ENCODE results near the gene ANAPC2. TPM values are rescaled to one million over a fixed set of nuclear protein-coding genes. Genes with fewer than 3 reads are reported as not detected.
A peak's percentile ranks its signal among the peaks of the same experiment; 100 is the strongest.

Gene ANAPC2
- total RNA-seq, 2 experiments from 2014 or later, result 60.2 to 64.1 TPM

DNA sequence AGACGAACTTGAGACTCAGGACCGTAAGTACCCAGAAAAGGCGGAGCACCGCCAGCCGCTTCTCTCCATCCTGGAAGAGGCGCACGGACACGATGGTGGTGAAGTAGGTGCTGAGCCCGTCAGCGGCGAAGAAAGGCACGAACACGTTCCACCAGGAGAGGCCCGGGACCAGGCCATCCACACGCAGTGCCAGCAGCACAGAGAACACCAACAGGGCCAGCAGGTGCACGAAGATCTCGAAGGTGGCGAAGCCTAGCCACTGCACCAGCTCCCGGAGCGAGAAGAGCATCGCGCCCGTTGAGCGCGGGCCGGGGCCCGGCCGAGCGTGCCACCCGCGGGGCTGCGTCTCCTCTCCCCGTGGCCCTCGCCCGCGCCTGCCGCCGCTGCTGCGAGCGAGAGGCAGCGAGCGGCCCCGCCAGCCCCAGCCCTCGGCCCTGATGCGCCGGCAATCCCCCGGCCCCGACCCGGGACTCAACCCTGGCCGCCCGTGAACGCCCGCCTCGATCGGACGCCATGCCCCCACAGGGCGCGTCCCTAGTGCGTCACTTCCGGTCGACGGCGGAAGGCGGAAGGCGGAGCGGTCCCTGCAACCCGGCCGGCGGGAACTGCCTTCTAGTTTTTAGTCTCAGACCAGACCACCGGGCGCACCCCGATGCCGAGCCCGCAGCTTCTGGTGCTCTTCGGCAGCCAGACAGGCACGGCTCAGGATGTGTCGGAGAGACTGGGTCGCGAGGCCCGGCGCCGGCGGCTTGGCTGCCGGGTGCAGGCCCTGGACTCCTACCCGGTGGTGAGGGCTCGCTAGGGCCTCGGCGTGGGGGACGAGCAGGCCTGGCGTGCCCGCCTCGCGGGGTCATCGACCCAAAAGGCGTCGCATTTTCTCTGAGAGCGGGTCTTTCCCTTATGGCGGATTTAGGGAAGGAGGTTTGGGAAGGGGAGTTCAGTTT is 17.0 kb upstream of the ANAPC2 start, which contains the start of the genes NDOR1 and TMEM203:
Gene NDOR1, plus strand, starts transcription at position 575 of the 944 bp plus-strand sequence. Its CDS starts 78 bp downstream, at position 653.
Gene TMEM203, minus strand, starts transcription at position 523 of the 944 bp plus-strand sequence. Its CDS starts 234 bp downstream, at position 289.
- Mint-ChIP-seq H3K27ac (peak within 1 kb of the TSS; percentile 97), H3K36me3 (ENCODE audit: low read depth) (peaks cover 33% of the 10 kb centered on the region), H3K27me3 (ENCODE audit: low read depth) (no peaks in the 10 kb centered on the region), H3K4me3 (peak within 1 kb of the TSS; percentile 94), H3K4me1 (ENCODE audit: low read depth) (peaks cover 51% of the 10 kb centered on the region), H3K9me3 (ENCODE audit: insufficient read depth) (no peaks in the 10 kb centered on the region)
- peak; percentile 96 for DNase-seq
- POLR2A ChIA-PET, result interaction anchor here (0.7 to 2.6 kb wide), 10 partner anchors 10 to 110 kb away, joined by 4 to 12 read pairs (median 4); partner anchors contain the start of genes RNF208 and SSNA1
- CTCF ChIA-PET, result interaction anchor here (0.9 to 1.8 kb wide), 7 partner anchors 17 to 303 kb away, joined by 3 to 7 read pairs (median 4); partner anchors contain the start of gene SSNA1
- peak; percentile 57 for ATAC-seq

DNA sequence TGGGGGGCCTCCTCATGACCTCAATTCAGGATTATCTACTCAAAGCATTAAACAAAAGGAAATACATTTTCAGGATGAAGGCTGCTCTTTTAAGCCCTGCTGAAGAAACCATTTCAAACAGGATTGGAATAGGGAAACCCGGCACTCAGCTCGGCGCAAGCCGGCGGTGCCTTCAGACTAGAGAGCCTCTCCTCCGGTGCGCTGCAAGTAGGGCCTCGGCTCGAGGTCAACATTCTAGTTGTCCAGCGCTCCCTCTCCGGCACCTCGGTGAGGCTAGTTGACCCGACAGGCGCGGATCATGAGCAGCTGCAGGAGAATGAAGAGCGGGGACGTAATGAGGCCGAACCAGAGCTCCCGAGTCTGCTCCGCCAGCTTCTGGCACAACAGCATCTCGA is 16.4 kb upstream of the ANAPC2 start:
- Mint-ChIP-seq H3K27ac (peak overlapping the region; percentile 97), H3K4me1 (ENCODE audit: low read depth) (peaks cover 51% of the 10 kb centered on the region), H3K9me3 (ENCODE audit: insufficient read depth) (no peaks in the 10 kb centered on the region), H3K4me3 (peak overlapping the region; percentile 94), H3K36me3 (ENCODE audit: low read depth) (peaks cover 31% of the 10 kb centered on the region), H3K27me3 (ENCODE audit: low read depth) (no peaks in the 10 kb centered on the region)
- DNase-seq (no peak), ATAC-seq (no peak)
- POLR2A ChIA-PET, result interaction anchor here (0.6 to 2.6 kb wide), 9 partner anchors 9 to 109 kb away, joined by 3 to 12 read pairs (median 4); partner anchors contain the start of genes RNF208 and SSNA1
- CTCF ChIA-PET, result interaction anchor here (0.9 to 1.8 kb wide), 7 partner anchors 16 to 302 kb away, joined by 3 to 7 read pairs (median 3); partner anchors contain the start of gene SSNA1

DNA sequence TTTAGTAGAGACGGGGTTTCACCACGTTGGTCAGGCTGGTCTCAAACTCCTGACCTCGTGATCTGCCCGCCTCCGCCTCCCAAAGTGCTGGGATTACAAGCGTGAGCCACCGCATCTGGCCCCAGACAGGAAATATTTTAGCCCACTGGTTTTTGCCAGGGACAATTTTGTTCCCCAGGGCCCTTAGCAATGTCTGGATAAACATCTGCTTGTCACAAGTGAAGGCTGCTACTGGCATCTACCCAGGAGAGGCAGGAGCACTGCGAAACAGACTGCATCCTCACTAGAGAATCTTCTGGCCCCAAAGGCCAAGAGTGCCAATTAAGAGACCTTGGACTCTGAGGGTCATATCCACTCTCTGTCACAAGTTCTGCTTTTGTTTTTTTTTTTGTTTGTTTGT is 14.6 kb upstream of the ANAPC2 start:
- ATAC-seq (no peak), DNase-seq (no peak)
- Mint-ChIP-seq H3K4me3 (no peak overlapping the region), H3K9me3 (ENCODE audit: insufficient read depth) (no peaks in the 10 kb centered on the region), H3K36me3 (ENCODE audit: low read depth) (peaks cover 20% of the 10 kb centered on the region), H3K27ac (no peak overlapping the region), H3K27me3 (ENCODE audit: low read depth) (no peaks in the 10 kb centered on the region), H3K4me1 (ENCODE audit: low read depth) (peaks cover 57% of the 10 kb centered on the region)
- ChIA-PET CTCF (interaction anchor here (0.9 to 1.1 kb wide), 2 partner anchors 24 to 34 kb away, joined by 3 read pairs; partner anchors contain the start of gene RNF224), POLR2A (interaction anchor here (1.0 kb wide), 1 partner anchor 14 kb away, joined by 3 read pairs; the partner anchor contains the start of genes ANAPC2 and SSNA1)

DNA sequence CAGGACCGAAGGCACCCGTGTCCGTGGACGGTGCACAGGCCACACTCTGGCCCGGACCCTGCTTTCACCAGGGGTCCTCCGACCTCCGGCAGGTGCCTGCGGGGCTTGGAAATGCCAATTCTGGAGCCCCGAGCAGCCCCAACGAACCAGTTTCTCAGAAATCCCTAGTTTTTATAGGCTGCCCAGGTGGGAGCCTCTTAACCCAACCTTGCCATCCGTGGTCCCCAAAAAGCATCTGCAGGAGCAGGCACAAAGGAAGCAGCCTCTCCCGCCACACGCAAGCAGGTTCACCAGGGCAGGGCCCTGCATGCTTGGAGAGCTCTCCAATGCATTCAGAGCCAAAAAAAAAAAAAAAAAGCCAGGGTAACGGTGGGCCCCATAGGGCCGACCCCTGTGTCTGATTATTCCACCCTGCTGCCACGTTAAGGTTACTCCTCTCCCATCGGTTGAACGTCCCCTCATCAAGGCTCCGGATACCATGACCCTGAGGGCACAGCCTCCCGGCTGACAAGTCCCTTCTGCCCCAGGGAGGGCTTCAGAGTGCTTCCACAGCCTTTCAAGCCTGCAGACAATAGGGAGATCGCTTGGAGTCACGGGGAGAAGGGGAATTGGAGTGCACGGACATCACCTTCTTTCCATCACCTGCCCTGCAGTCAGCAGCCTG is 13.0 kb upstream of the ANAPC2 start:
- peaks cover 43% of the 10 kb centered on the region for H3K4me1 Mint-ChIP-seq (ENCODE audit: low read depth)
- H3K27ac Mint-ChIP-seq, result peak overlapping the region; percentile 86
- H3K36me3 Mint-ChIP-seq (ENCODE audit: low read depth), result peaks cover 8% of the 10 kb centered on the region
- CTCF ChIA-PET, result interaction anchor here (0.6 to 1.9 kb wide), 8 partner anchors 9 to 133 kb away, joined by 3 to 13 read pairs (median 4); partner anchors contain the start of genes ANAPC2 and SSNA1
- ATAC-seq (no peak), DNase-seq (no peak)
- H3K9me3 Mint-ChIP-seq (ENCODE audit: insufficient read depth), result no peaks in the 10 kb centered on the region
- peak overlapping the region; percentile 86 for H3K4me3 Mint-ChIP-seq
- POLR2A ChIA-PET, result interaction anchor here (0.6 to 1.9 kb wide), 9 partner anchors 13 to 394 kb away, joined by 3 to 20 read pairs (median 4); partner anchors contain the start of genes ANAPC2, NELFB, SSNA1 and TUBB4B
- no peaks in the 10 kb centered on the region for H3K27me3 Mint-ChIP-seq (ENCODE audit: low read depth)

DNA sequence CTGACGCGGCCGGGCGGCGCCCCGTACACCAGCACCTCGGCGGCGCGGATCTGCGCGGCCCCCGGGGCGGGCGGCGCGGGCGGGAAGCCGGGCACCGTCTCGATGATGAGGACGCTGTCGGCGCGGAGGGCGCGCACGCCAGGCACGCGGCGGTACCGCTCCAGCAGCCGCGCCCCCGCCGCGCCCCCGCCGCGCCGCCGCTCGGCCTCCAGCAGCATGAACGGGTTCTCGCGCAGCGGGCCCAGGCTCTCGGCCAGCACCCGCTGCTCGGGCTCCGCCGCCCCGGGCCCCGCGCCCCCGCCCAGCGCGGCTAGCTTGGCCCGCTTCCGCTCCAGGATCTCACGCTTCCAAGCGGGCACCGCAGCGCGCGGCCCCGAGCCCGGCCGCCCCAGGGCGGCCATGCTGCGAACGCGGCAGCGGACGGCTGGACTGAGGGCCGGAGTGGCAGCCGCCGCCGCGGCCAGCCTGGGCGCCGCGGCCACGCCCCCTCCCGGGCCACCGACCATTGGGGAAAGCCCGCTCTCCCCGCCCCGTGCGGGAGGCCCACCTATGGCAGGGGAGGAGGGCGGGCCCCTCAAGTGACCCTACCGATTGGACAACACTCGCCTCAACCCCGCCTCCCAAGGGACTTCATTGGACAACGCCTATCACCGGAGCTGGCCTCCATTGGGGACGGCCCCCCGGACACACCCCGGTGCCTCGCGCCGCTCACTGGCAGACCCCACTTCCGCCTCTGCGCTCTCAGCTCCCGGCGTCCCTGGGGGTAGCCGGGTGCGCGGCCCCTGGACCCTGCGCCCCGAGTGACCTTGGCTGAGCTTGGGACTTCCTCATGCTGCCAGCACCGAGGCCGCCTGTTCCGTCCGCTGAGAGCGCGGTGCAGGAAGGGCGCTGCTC is 12.2 kb upstream of the ANAPC2 start, which contains the start of gene TPRN:
Gene TPRN, minus strand, starts transcription at position 431 of the 894 bp plus-strand sequence. Its CDS starts 30 bp downstream, at position 401.
- Mint-ChIP-seq H3K36me3 (ENCODE audit: low read depth) (peaks cover 6% of the 10 kb centered on the region), H3K4me1 (ENCODE audit: low read depth) (peaks cover 39% of the 10 kb centered on the region), H3K27me3 (ENCODE audit: low read depth) (no peaks in the 10 kb centered on the region), H3K9me3 (ENCODE audit: insufficient read depth) (no peaks in the 10 kb centered on the region), H3K27ac (peak within 1 kb of the TSS; percentile 86), H3K4me3 (peak within 1 kb of the TSS; percentile 86)
- ChIA-PET POLR2A (interaction anchor here (0.7 to 1.9 kb wide), 9 partner anchors 13 to 393 kb away, joined by 3 to 20 read pairs (median 4); partner anchors contain the start of genes ANAPC2, NELFB, SSNA1 and TUBB4B), CTCF (interaction anchor here (0.6 to 1.9 kb wide), 8 partner anchors 8 to 133 kb away, joined by 3 to 13 read pairs (median 4); partner anchors contain the start of genes ANAPC2 and SSNA1)
- ATAC-seq (peak; percentile 97), DNase-seq (peak; percentile 99)

DNA sequence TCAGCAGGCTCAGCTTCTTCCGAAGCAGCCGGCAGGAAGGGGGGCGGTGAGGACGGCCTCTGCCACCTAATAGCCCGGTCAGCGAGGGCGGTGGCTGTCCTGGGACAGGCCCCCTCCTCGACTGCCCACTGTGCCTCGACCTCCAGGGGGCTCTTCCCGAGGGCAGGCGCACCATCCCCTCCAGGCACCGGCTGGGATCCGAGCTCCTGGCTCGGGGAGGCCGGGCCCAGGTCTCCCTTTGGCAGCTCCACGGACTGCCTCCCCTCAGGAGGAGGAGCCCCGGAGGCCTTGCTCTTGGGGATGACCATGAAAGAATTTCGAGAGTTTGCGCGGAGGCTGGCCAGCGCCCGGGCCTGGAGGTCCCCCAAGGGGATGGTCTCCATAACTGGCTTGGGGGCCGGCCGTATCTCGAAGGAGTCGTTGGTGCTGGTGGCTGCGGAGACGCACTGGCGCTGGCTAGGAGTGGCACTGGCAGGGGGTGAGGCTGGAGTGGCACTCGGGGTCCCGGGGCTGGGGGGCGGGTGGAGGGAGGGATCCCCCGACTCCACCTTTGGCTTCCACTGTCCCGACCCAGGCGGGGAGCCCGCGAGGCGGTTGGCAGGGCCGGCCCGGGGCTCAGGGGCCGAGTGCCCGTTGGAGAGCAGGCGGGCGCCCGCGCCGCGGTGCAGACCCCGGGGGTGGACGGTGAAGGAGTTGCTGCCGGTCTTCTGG is 11.2 kb upstream of the ANAPC2 start:
- Mint-ChIP-seq H3K36me3 (ENCODE audit: low read depth) (peaks cover 6% of the 10 kb centered on the region), H3K4me3 (peak overlapping the region; percentile 72), H3K9me3 (ENCODE audit: insufficient read depth) (no peaks in the 10 kb centered on the region), H3K27me3 (ENCODE audit: low read depth) (no peaks in the 10 kb centered on the region), H3K27ac (peak overlapping the region; percentile 55), H3K4me1 (ENCODE audit: low read depth) (peaks cover 38% of the 10 kb centered on the region)
- DNase-seq (no peak), ATAC-seq (no peak)
- ChIA-PET CTCF (interaction anchor here (1.2 to 2.1 kb wide), 2 partner anchors 10 to 37 kb away, joined by 4 to 12 read pairs; partner anchors contain the start of genes ANAPC2 and SSNA1), POLR2A (interaction anchor here (2.0 to 3.4 kb wide), 2 partner anchors 11 to 70 kb away, joined by 5 to 27 read pairs; partner anchors contain the start of genes ANAPC2 and SSNA1)

DNA sequence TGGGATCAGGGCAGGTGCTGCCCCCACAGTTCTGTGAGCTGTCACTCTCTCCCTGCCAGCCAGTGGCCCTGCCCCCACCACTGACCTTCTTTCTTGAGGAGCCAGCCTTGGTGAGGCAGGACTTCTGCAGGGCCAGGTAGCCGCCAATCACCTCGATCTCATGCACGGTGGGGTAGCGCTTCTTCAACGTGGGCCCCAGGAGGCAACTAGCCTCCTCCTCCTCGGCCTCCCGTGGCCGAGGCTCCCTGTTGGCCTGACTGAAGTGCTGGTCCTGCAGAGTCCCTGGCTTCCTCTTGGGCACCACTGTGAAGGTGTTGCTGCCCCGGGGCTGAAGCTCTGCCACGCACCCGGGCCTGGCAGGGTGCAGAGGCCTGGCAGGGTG is 10.5 kb upstream of the ANAPC2 start:
- ChIA-PET CTCF (interaction anchor here (1.2 to 2.1 kb wide), 2 partner anchors 10 to 37 kb away, joined by 4 to 12 read pairs; partner anchors contain the start of genes ANAPC2 and SSNA1), POLR2A (interaction anchor here (2.0 to 3.4 kb wide), 2 partner anchors 10 to 69 kb away, joined by 5 to 27 read pairs; partner anchors contain the start of genes ANAPC2 and SSNA1)
- Mint-ChIP-seq H3K36me3 (ENCODE audit: low read depth) (peaks cover 4% of the 10 kb centered on the region), H3K27me3 (ENCODE audit: low read depth) (no peaks in the 10 kb centered on the region), H3K9me3 (ENCODE audit: insufficient read depth) (no peaks in the 10 kb centered on the region), H3K27ac (no peak overlapping the region), H3K4me1 (ENCODE audit: low read depth) (peaks cover 32% of the 10 kb centered on the region), H3K4me3 (no peak overlapping the region)
- ATAC-seq (no peak), DNase-seq (no peak)

DNA sequence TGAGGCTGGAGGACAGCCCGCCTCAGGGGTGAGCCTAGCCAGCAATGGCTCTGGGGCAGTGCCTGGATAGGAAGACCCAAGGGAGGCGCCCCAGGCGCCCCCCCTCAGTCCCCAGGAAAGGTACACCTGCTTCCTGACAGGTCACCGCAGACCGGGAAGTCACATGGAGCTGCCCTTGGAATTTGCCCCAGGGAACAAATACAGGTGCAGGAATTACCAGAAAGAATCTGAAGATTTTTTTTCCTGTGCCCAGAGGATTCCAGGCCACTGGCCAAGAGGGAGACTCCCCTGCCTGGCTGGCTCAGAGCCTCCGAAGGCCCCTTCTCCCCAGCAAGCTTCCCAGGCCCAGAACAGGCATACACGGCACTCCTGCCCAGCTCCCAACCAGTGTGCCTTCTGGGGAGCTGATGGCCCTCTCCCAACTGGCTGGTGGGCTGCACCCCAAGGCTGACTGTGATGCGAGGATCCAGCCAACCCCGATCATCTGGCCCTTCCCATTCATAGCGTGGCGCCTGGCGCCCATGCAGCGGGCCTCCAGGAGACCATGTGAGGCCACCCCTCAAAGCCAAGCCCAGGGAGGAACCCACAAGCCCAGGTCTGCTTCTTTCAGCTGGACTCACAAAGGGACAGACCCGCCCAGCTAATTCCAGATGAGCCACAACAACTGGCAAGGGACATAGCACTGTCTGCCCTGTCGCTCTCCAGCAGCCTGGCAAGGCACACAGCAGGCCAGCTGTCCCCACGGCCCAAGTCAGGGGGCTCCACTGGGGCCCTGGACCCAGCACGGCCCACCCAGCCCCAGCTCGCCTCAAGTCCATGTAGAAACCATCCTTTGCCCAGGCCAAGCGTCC is 9.9 kb upstream of the ANAPC2 start:
- no peak for DNase-seq
- POLR2A ChIA-PET, result interaction anchor here (2.0 to 3.4 kb wide), 2 partner anchors 10 to 68 kb away, joined by 5 to 27 read pairs; partner anchors contain the start of genes ANAPC2 and SSNA1
- ATAC-seq, result no peak
- peaks cover 27% of the 10 kb centered on the region for H3K4me1 Mint-ChIP-seq (ENCODE audit: low read depth)
- H3K36me3 Mint-ChIP-seq (ENCODE audit: low read depth), result peaks cover 4% of the 10 kb centered on the region
- no peak overlapping the region for H3K4me3 Mint-ChIP-seq
- H3K9me3 Mint-ChIP-seq (ENCODE audit: insufficient read depth), result no peaks in the 10 kb centered on the region
- no peak overlapping the region for H3K27ac Mint-ChIP-seq
- no peaks in the 10 kb centered on the region for H3K27me3 Mint-ChIP-seq (ENCODE audit: low read depth)
- CTCF ChIA-PET, result interaction anchor here (1.2 to 2.1 kb wide), 2 partner anchors 9 to 38 kb away, joined by 4 to 12 read pairs; partner anchors contain the start of genes ANAPC2 and SSNA1
